Measurements from ENCODE around the gene TET1. TPM values are rescaled to one million over a fixed set of nuclear protein-coding genes. Genes with fewer than 3 reads are reported as not detected.

Gene TET1
- total and polyA plus RNA-seq, 4 donors = 0.06 to 2.1 (median 0.75) TPM

- Histone ChIP-seq H3K27me3 (ENCODE audit: control insufficient read depth in 4 of 4, insufficient read depth in 4 of 4, low read length in 3 of 4) (no peaks in the 10 kb centered on the region), H3K27ac (ENCODE audit: low read depth in 1 of 2, low read length in 2 of 2) (no peak overlapping the region), H3K9me3 (ENCODE audit: control insufficient read depth in 4 of 4, low read length in 3 of 4) (no peaks in the 10 kb centered on the region), H3K9ac (ENCODE audit: low read depth in 1 of 2, low read length in 2 of 2) (no peak overlapping the region), H3K36me3 (ENCODE audit: control insufficient read depth in 4 of 4, insufficient read depth in 3 of 4, low read depth in 1 of 4, low read length in 3 of 4) (no peaks in the 10 kb centered on the region), H3K4me3 (ENCODE audit: low read depth in 1 of 3, low read length in 3 of 3) (no peak overlapping the region), H3K4me1 (ENCODE audit: control insufficient read depth in 4 of 4, insufficient read depth in 4 of 4, low read length in 3 of 4) (peaks cover 0 to 15% (median 9%) of the 10 kb centered on the region in 4 donors)
- 69% methylated on average over 12 of the region's 12 CpGs for WGBS
- TF ChIP-seq GABPA (IDR thresholded peaks at IDR 0.05 in 1 of 2, conservative IDR thresholded peaks at IDR 0.05 in 1 of 2) = no peak
- TF ChIP-seq RXRA (IDR thresholded peaks at IDR 0.05) = no peak
- TF ChIP-seq, protein P1, sequence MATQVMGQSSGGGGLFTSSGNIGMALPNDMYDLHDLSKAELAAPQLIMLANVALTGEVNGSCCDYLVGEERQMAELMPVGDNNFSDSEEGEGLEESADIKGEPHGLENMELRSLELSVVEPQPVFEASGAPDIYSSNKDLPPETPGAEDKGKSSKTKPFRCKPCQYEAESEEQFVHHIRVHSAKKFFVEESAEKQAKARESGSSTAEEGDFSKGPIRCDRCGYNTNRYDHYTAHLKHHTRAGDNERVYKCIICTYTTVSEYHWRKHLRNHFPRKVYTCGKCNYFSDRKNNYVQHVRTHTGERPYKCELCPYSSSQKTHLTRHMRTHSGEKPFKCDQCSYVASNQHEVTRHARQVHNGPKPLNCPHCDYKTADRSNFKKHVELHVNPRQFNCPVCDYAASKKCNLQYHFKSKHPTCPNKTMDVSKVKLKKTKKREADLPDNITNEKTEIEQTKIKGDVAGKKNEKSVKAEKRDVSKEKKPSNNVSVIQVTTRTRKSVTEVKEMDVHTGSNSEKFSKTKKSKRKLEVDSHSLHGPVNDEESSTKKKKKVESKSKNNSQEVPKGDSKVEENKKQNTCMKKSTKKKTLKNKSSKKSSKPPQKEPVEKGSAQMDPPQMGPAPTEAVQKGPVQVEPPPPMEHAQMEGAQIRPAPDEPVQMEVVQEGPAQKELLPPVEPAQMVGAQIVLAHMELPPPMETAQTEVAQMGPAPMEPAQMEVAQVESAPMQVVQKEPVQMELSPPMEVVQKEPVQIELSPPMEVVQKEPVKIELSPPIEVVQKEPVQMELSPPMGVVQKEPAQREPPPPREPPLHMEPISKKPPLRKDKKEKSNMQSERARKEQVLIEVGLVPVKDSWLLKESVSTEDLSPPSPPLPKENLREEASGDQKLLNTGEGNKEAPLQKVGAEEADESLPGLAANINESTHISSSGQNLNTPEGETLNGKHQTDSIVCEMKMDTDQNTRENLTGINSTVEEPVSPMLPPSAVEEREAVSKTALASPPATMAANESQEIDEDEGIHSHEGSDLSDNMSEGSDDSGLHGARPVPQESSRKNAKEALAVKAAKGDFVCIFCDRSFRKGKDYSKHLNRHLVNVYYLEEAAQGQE (IDR thresholded peaks at IDR 0.05) = no peak
- TF ChIP-seq, protein P2, sequence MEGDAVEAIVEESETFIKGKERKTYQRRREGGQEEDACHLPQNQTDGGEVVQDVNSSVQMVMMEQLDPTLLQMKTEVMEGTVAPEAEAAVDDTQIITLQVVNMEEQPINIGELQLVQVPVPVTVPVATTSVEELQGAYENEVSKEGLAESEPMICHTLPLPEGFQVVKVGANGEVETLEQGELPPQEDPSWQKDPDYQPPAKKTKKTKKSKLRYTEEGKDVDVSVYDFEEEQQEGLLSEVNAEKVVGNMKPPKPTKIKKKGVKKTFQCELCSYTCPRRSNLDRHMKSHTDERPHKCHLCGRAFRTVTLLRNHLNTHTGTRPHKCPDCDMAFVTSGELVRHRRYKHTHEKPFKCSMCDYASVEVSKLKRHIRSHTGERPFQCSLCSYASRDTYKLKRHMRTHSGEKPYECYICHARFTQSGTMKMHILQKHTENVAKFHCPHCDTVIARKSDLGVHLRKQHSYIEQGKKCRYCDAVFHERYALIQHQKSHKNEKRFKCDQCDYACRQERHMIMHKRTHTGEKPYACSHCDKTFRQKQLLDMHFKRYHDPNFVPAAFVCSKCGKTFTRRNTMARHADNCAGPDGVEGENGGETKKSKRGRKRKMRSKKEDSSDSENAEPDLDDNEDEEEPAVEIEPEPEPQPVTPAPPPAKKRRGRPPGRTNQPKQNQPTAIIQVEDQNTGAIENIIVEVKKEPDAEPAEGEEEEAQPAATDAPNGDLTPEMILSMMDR (IDR thresholded peaks at IDR 0.05; ENCODE audit: low read depth, low read length, missing input control) = no peak
- TF ChIP-seq SP1 (IDR thresholded peaks at IDR 0.05) = no peak
- no peak for TF ChIP-seq JUND (IDR thresholded peaks at IDR 0.05)
- TF ChIP-seq FOXA2 (IDR thresholded peaks at IDR 0.05) = no peak
- no peak for TF ChIP-seq RAD21 (IDR thresholded peaks at IDR 0.05)
- no peak for TF ChIP-seq MAX (IDR thresholded peaks at IDR 0.05)
- no peak for TF ChIP-seq HNF4A (conservative IDR thresholded peaks at IDR 0.05)
- TF ChIP-seq, protein P3, sequence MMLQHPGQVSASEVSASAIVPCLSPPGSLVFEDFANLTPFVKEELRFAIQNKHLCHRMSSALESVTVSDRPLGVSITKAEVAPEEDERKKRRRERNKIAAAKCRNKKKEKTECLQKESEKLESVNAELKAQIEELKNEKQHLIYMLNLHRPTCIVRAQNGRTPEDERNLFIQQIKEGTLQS (IDR thresholded peaks at IDR 0.05) = no peak
- TF ChIP-seq TAF1 (conservative IDR thresholded peaks at IDR 0.05) = no peak
- TF ChIP-seq FOXA1 (IDR thresholded peaks at IDR 0.05) = no peak
- no peak for DNase-seq (ENCODE audit: low spot score)
Observed at GRCh38 chr10:68562661-68563570, 2.8 kb downstream of the TET1 start.

DNA sequence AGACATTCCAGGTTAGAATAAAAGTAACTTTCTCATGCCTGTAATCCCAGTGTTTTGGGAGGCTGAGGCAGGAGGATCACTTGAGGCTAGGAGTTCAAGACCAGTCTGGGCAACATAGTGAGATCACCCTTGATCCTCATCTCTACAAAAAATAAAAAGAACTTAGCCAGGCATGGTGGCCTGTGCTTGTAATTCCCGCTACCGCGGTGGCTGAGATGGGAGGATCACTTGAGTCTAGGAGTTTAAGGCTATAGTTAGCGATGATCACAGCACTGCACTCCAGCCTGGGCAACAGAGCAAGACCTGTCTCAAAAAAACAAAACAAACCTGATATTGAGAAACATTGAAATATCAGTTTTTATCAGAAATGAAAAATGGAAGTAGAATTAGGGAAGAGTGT, 4.6 kb downstream of the TET1 start:
- Histone ChIP-seq H3K9me3 (ENCODE audit: control insufficient read depth in 4 of 4, low read length in 3 of 4) (no peaks in the 10 kb centered on the region), H3K9ac (ENCODE audit: low read depth in 1 of 2, low read length in 2 of 2) (no peak overlapping the region), H3K36me3 (ENCODE audit: control insufficient read depth in 4 of 4, insufficient read depth in 3 of 4, low read depth in 1 of 4, low read length in 3 of 4) (no peaks in the 10 kb centered on the region), H3K27me3 (ENCODE audit: control insufficient read depth in 4 of 4, insufficient read depth in 4 of 4, low read length in 3 of 4) (no peaks in the 10 kb centered on the region), H3K4me1 (ENCODE audit: control insufficient read depth in 4 of 4, insufficient read depth in 4 of 4, low read length in 3 of 4) (peaks cover 0 to 14% (median 9%) of the 10 kb centered on the region in 4 donors), H3K27ac (ENCODE audit: low read depth in 1 of 2, low read length in 2 of 2) (no peak overlapping the region), H3K4me3 (ENCODE audit: low read depth in 1 of 3, low read length in 3 of 3) (no peak overlapping the region)
- 74% methylated on average over 4 of the region's 4 CpGs for WGBS
- no peak for DNase-seq (ENCODE audit: low spot score)
- TF ChIP-seq EGR1 (IDR thresholded peaks at IDR 0.05; ENCODE audit: low read depth in 2 of 2) (no peak), JUND (IDR thresholded peaks at IDR 0.05) (no peak), HNF4A (conservative IDR thresholded peaks at IDR 0.05) (no peak), HNF4G (IDR thresholded peaks at IDR 0.05) (no peak), ZBTB33 (IDR thresholded peaks at IDR 0.05) (no peak), FOXA2 (IDR thresholded peaks at IDR 0.05) (no peak), NR2F2 (IDR thresholded peaks at IDR 0.05) (no peak), TAF1 (conservative IDR thresholded peaks at IDR 0.05) (no peak), MAX (IDR thresholded peaks at IDR 0.05) (no peak), FOXA1 (IDR thresholded peaks at IDR 0.05) (no peak), SP1 (IDR thresholded peaks at IDR 0.05) (no peak), YY1 (IDR thresholded peaks at IDR 0.05) (no peak), RAD21 (IDR thresholded peaks at IDR 0.05) (no peak), RXRA (IDR thresholded peaks at IDR 0.05) (no peak)
- TF ChIP-seq, protein P2 (IDR thresholded peaks at IDR 0.05; ENCODE audit: low read depth, low read length, missing input control) = no peak
- TF ChIP-seq, protein P3 (IDR thresholded peaks at IDR 0.05) = no peak
